Suprapubic skin (tissue), 3 donors: ENCODE results near the gene CDPF1.

Experiments used
- CTCF ChIP-seq, 2 donors: fragments of 200-600 bp in 1 of 2; fragments of 450-650 bp in 1 of 2; sonication (generic) in 1 of 2; IDR thresholded peaks; one replicate each; pipeline ENCODE4 v1.5.1; 2016 to 2019; ENCODE audit warnings: antibody characterized with exemption in 2 of 2, mild to moderate bottlenecking in 1 of 2, moderate library complexity in 1 of 2
- EP300 ChIP-seq: sonication (generic); formaldehyde crosslinking; IDR thresholded peaks from one replicate; pipeline ENCODE4 v1.6.1; 2017; ENCODE audit warnings: antibody characterized with exemption
- POLR2A ChIP-seq, 2 donors: fragments of 450-650 bp; IDR thresholded peaks; one replicate each; pipeline ENCODE4 v1.6.1; 2017; ENCODE audit warnings: antibody characterized with exemption in 2 of 2, mild to moderate bottlenecking in 2 of 2, moderate library complexity in 2 of 2

GRCh38 chr22:46273432-46274148 lies 23.5 kb upstream of the CDPF1 start:
- no peak for TF ChIP-seq POLR2A (IDR thresholded peaks at IDR 0.05)
- TF ChIP-seq CTCF (IDR thresholded peaks at IDR 0.05): no peak
- TF ChIP-seq EP300: no peak
